ENCODE measurements around the gene BYSL.

- TF ChIP-seq, protein P1, sequence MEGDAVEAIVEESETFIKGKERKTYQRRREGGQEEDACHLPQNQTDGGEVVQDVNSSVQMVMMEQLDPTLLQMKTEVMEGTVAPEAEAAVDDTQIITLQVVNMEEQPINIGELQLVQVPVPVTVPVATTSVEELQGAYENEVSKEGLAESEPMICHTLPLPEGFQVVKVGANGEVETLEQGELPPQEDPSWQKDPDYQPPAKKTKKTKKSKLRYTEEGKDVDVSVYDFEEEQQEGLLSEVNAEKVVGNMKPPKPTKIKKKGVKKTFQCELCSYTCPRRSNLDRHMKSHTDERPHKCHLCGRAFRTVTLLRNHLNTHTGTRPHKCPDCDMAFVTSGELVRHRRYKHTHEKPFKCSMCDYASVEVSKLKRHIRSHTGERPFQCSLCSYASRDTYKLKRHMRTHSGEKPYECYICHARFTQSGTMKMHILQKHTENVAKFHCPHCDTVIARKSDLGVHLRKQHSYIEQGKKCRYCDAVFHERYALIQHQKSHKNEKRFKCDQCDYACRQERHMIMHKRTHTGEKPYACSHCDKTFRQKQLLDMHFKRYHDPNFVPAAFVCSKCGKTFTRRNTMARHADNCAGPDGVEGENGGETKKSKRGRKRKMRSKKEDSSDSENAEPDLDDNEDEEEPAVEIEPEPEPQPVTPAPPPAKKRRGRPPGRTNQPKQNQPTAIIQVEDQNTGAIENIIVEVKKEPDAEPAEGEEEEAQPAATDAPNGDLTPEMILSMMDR (IDR thresholded peaks at IDR 0.05) = no peak
- TF ChIP-seq POLR2AphosphoS5 (IDR thresholded peaks at IDR 0.05) = no peak
- TF ChIP-seq POLR2A (IDR thresholded peaks at IDR 0.05) = no peak
These were observed 49.6 kb upstream of the BYSL start for GRCh38 chr6:41871691-41872090.

Data from breast epithelium (tissue), 3 donors.